Measurements from ENCODE around the gene MDGA2. TPM values are rescaled to one million over a fixed set of nuclear protein-coding genes. Genes with fewer than 3 reads are reported as not detected.

MDGA2 gene
- total and polyA plus RNA-seq, 2 of the 8 experiments (the other 6 are each of a cell fraction or from before 2014, with no cell fraction given), result 0.11 to 0.69 TPM

DNA sequence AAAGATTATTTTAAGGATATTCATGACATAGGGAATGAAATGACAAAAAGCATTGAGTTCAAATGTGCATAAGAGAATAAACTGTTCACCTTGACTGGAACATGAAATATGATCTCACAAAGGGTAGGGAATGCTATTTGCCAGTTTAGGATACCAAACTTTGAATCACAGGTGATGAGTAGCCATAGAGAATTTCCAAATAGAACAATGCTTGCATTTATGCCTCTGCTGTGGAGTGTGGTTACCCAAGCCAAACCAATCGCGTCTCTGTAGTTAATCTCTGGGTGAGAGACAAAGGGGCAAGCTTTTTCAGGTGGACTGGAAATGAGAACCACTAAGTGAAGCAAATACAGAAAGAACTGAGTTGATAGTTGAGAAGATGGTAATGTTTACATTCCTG lies 652.7 kb downstream of the MDGA2 start:
- DNase-seq (ENCODE audit: low read depth in 1 of 2, low spot score in 2 of 2) (no peak), FAIRE-seq (no peak)
- no peak for TF ChIP-seq TAF7 (optimal IDR thresholded peaks at IDR 0.05; ENCODE audit: borderline replicate concordance, low read depth, low read length)
- Histone ChIP-seq H3K56ac (replicated peaks; ENCODE audit: insufficient read length, low read depth, low read length) (no peak overlapping the region), H3K18ac (ENCODE audit: extremely low read depth, low read length) (no peak overlapping the region), H3K14ac (ENCODE audit: insufficient read length) (no peak overlapping the region), H3K27me3 (replicated peaks in 1 of 4; ENCODE audit: control insufficient read depth in 3 of 4, extremely low read depth in 1 of 4, insufficient read depth in 3 of 4, low read length in 3 of 4) (peaks cover 0 to 1% (median 0%) of the 10 kb centered on the region in 4 experiments; a peak in 1 of 7 replicates), H3K4me2 (ENCODE audit: insufficient read depth in 1 of 2, low read depth in 2 of 2, low read length in 2 of 2) (no peak overlapping the region), H2AFZ (ENCODE audit: low read length) (no peak overlapping the region), H3K79me2 (ENCODE audit: control insufficient read depth in 1 of 2, insufficient read depth in 2 of 2, low read length in 2 of 2) (no peaks in the 10 kb centered on the region), H3K9me3 (ENCODE audit: insufficient read depth in 2 of 2, low read depth in 1 of 2, low read length in 1 of 2) (no peaks in the 10 kb centered on the region), H3K79me1 (ENCODE audit: low read depth, low read length) (no peaks in the 10 kb centered on the region), H3K27ac (ENCODE audit: low read depth, low read length) (no peak overlapping the region), H4K8ac (ENCODE audit: extremely low read depth, insufficient read depth, low read length) (no peak overlapping the region), H3K23me2 (ENCODE audit: low read depth, low read length) (no peaks in the 10 kb centered on the region), H4K5ac (ENCODE audit: insufficient read length, low read depth, low read length) (no peak overlapping the region), H3K4me1 (replicated peaks in 1 of 4; ENCODE audit: control insufficient read depth in 3 of 4, insufficient read depth in 4 of 4, low read length in 3 of 4) (no peaks in the 10 kb centered on the region), H3K9ac (replicated peaks in 1 of 4; ENCODE audit: extremely low read depth in 1 of 4, low read depth in 3 of 4, low read length in 3 of 4) (no peak overlapping the region), H2BK12ac (ENCODE audit: low read depth, low read length) (no peak overlapping the region), H3K4me3 (ENCODE audit: extremely low read depth in 1 of 4, insufficient read depth in 2 of 4, low read depth in 3 of 4, low read length in 4 of 4) (no peak overlapping the region), H2BK15ac (ENCODE audit: low read length) (no peak overlapping the region), H2AK5ac (ENCODE audit: low read depth, low read length) (no peak overlapping the region), H2BK20ac (ENCODE audit: low read length) (no peak overlapping the region), H2BK120ac (replicated peaks; ENCODE audit: low read depth, low read length) (no peak overlapping the region), H2BK5ac (ENCODE audit: low read depth, low read length) (no peak overlapping the region), H4K20me1 (replicated peaks in 1 of 2; ENCODE audit: control insufficient read depth in 1 of 2, insufficient read depth in 2 of 2, low read length in 2 of 2) (no peaks in the 10 kb centered on the region), H4K91ac (replicated peaks; ENCODE audit: insufficient read length, low read length) (no peak overlapping the region), H3K4ac (replicated peaks; ENCODE audit: insufficient read length, low read depth, low read length) (no peak overlapping the region), H3K23ac (ENCODE audit: insufficient read length) (no peak overlapping the region), H3K36me3 (ENCODE audit: control insufficient read depth in 2 of 4, insufficient read depth in 4 of 4, low read length in 3 of 4) (no peaks in the 10 kb centered on the region)
- ChIA-PET POLR2A (ENCODE audit: partially characterized antibody) (no interaction called here), CTCF (ENCODE audit: partially characterized antibody) (no interaction called here)
- WGBS, 2 experiments (ENCODE audit: extremely low coverage in 1 of 2, insufficient coverage in 1 of 2, insufficient read length in 1 of 2, insufficient replicate concordance in 2 of 2, low coverage in 1 of 2, low lambda C conversion rate in 2 of 2, missing lambda C conversion rate in 1 of 2), result 89% methylated on average over 2 of the region's 2 CpGs; no CpG with 5 or more reads in 1 of the 2 experiments

Measured in H1 (cell line).